Adrenal gland (tissue), 12 donors: Measurements from ENCODE around the gene DIPK1C. TPM values are rescaled to one million over a fixed set of nuclear protein-coding genes. Genes with fewer than 3 reads are reported as not detected.

Source experiments
- DNase-seq, 7 donors: peaks; one replicate each; pipeline ENCODE4 v3.0.0-alpha.2; 2019 to 2020
- H3K27ac ChIP-seq, 5 donors: fragments of 200-600 bp; sonication (generic) in 4 of 5; 1 replicate in 3 of 5; 2 replicates in 2 of 5; pipeline versions ENCODE4 v1.5.1 to v1.8.0; 2016 to 2020; ENCODE audit warnings: mild to moderate bottlenecking in 1 of 5
- H3K27me3 ChIP-seq: fragments of 200-600 bp; 2 replicates; pipeline ENCODE4 v1.8.0; 2021
- H3K36me3 ChIP-seq, 2 donors: fragments of 200-600 bp; replicated peaks in 1 of 2; 1 replicate in 1 of 2; 2 replicates in 1 of 2; pipeline versions ENCODE4 v1.5.1 to v1.8.0; 2018 to 2022
- H3K4me1 ChIP-seq, 2 donors: fragments of 200-600 bp; replicated peaks in 1 of 2; 1 replicate in 1 of 2; 2 replicates in 1 of 2; pipeline versions ENCODE4 v1.5.1 to v1.8.0; 2018 to 2021
- H3K4me3 ChIP-seq, 4 donors: fragments of 200-600 bp; sonication (generic) in 3 of 4; one replicate each; pipeline ENCODE4 v1.5.1; 2016 to 2018
- H3K9me3 ChIP-seq, 3 donors: fragments of 200-600 bp; sonication (generic) in 1 of 3; replicated peaks in 1 of 3; 1 replicate in 2 of 3; 2 replicates in 1 of 3; pipeline versions ENCODE4 v1.5.1 to v1.8.0; 2016 to 2021
- POLR2A ChIP-seq, 2 donors: fragments of 450-650 bp; IDR thresholded peaks; one replicate each; pipeline ENCODE4 v1.6.1; 2017; ENCODE audit warnings: antibody characterized with exemption in 2 of 2, mild to moderate bottlenecking in 2 of 2, moderate library complexity in 1 of 2
- WGBS, 4 donors: extraction: QIAGEN DNeasy Blood & Tissue Kit in 2 of 4; methylation state at CpG; one replicate each; pipeline versions ENCODE4 v1.1.5 to v1.1.7; 2013 to 2017; 5-methylcytosine and 5-hydroxymethylcytosine counted together
- intact Hi-C, 2 donors: fragments of 100-400 bp; cut with DNase I; formaldehyde crosslinking; loops; one replicate each; pipeline versions ENCODE4 v1.14.1 to v1.15.0; 2022 to 2023
- polyA plus RNA-seq, 3 donors: library from polyadenylated mRNA; stranded (reverse); fragments of 200-250 nt in 2 of 3; fragments of 350-450 nt in 1 of 3; fragmentation: Illumina TruSeq in 1 of 3; extraction: RNeasy Lipid Tissue Mini Kit (QIAGEN cat#74804) in 1 of 3; gene quantifications; one replicate each; pipeline ENCODE4 v1.2.3, GENCODE V29; 2013 to 2014
- total RNA-seq, 9 donors: library from RNA; depleted of rRNA in 4 of 9; stranded (reverse); fragments of >200 nt in 4 of 9; fragments of 120-200 nt in 1 of 9; fragmentation: NEBNext Ultra II Directional in 1 of 9; extraction: Animal tissue kit (Norgen Biotek cat#: 25700) in 1 of 9; gene quantifications; one replicate each; pipeline versions ENCODE4 v1.1.0 to v1.2.4, GENCODE V29; 2013 to 2023
- TF ChIP-seq, protein P1 (sequence below), 6 experiments: fragments of 450-650 bp in 4 of 6; fragments of 200-600 bp in 2 of 6; sonication (generic) in 1 of 6; IDR thresholded peaks; 1 replicate in 5 of 6; 2 replicates in 1 of 6; pipeline versions ENCODE4 v1.5.1 to v1.8.0; 2016 to 2021; ENCODE audit warnings: antibody characterized with exemption in 6 of 6, mild to moderate bottlenecking in 2 of 6, moderate library complexity in 1 of 6
- donor health status: healthy with polysubstance abuse.
- donor health status: Bipolar disorder and iron deficiency.
- donor health status: DM: yes; HTN: yes; CAD: no.
- donor health status: DM: no; HTN: no; CAD: no.
- donor health status: DM: no; HTN: no; CAD: no.
- donor health status: DM: yes; HTN: yes; CAD: no.

DIPK1C gene
- total and polyA plus RNA-seq, 12 donors = 0.17 to 0.37 (median 0.22) TPM; not detected in 9

DNA sequence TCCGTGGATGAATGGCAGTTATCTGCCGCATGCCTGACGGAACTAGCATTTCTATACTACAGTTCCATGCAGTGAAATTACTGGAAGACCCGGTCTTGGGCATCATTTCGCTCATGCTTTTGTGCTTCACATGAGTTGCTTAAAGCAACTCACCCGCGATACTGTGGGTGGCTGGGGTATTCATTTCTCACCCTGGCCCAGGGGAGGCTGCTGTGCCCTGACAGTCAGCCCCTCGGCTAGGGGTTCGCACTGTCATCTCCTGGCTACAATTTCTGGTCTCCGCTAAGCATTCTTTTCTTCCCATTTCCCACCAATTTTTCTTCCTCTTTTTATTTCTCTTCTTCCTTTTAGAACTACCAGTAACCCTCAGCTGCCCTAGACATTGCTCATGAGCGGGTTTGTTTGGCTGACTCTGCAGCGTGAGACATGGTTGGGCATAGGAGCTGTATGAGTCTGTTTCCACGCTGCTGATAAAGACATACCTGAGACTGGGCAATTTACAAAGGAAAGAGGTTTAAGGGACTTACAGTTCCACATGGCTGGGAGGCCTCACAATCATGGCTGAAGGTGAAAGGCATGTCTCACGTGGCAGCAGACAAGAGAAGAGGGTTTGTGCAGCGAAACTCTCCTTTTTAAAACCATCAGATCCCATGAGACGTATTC lies 22.5 kb upstream of the DIPK1C start:
- 80 to 87% (median 85%) methylated on average over 15 to 16 of the region's 16 CpGs for WGBS, 4 donors
- Histone ChIP-seq H3K27me3 (no peaks in the 10 kb centered on the region), H3K27ac (peak overlapping the region in 1 of 5 donors; percentile 22), H3K9me3 (no peaks in the 10 kb centered on the region), H3K4me3 (no peak overlapping the region), H3K4me1 (no peaks in the 10 kb centered on the region), H3K36me3 (no peaks in the 10 kb centered on the region)
- intact Hi-C loops = loop anchor here in 1 of 2 donors (10.0 kb wide), 1 partner anchor 125 kb away; no protein-coding TSS in a partner anchor
- no peak for TF ChIP-seq POLR2A (IDR thresholded peaks at IDR 0.05)
- TF ChIP-seq, protein P1, sequence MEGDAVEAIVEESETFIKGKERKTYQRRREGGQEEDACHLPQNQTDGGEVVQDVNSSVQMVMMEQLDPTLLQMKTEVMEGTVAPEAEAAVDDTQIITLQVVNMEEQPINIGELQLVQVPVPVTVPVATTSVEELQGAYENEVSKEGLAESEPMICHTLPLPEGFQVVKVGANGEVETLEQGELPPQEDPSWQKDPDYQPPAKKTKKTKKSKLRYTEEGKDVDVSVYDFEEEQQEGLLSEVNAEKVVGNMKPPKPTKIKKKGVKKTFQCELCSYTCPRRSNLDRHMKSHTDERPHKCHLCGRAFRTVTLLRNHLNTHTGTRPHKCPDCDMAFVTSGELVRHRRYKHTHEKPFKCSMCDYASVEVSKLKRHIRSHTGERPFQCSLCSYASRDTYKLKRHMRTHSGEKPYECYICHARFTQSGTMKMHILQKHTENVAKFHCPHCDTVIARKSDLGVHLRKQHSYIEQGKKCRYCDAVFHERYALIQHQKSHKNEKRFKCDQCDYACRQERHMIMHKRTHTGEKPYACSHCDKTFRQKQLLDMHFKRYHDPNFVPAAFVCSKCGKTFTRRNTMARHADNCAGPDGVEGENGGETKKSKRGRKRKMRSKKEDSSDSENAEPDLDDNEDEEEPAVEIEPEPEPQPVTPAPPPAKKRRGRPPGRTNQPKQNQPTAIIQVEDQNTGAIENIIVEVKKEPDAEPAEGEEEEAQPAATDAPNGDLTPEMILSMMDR (IDR thresholded peaks at IDR 0.05) = no peak
- peak in 1 of 7 donors; percentile 34 for DNase-seq

DNA sequence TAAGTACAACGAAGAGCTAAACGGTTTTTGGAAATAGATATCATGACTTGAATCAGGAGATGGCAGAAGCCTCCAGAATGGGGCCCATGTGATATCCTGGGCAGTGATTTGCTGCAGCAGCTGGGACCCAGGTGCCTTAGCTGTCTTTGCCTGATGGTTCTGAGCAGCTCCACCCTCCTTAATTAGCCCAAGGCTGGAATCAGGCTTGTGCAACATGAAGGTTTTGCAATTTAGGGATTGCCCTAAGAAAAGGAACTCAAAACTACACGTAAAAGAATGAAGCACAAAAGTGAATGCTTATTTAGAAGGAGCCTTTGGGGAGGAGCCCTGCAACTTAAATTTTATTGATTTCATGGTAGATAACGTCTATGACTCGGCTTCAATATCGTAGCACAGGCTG lies 21.8 kb upstream of the DIPK1C start:
- peak in 1 of 7 donors; percentile 25 for DNase-seq
- intact Hi-C loops = loop anchor here in 1 of 2 donors (10.0 kb wide), 1 partner anchor 124 kb away; no protein-coding TSS in a partner anchor
- H3K4me3 ChIP-seq = no peak overlapping the region
- H3K27me3 ChIP-seq = no peaks in the 10 kb centered on the region
- H3K4me1 ChIP-seq = no peaks in the 10 kb centered on the region
- H3K9me3 ChIP-seq = no peaks in the 10 kb centered on the region
- no peak overlapping the region for H3K27ac ChIP-seq
- 64 to 79% (median 67%) methylated on average over 6 of the region's 6 CpGs for WGBS, 4 donors
- TF ChIP-seq, protein P1 (IDR thresholded peaks at IDR 0.05) = no peak
- TF ChIP-seq POLR2A (IDR thresholded peaks at IDR 0.05) = no peak
- H3K36me3 ChIP-seq = no peaks in the 10 kb centered on the region

DNA sequence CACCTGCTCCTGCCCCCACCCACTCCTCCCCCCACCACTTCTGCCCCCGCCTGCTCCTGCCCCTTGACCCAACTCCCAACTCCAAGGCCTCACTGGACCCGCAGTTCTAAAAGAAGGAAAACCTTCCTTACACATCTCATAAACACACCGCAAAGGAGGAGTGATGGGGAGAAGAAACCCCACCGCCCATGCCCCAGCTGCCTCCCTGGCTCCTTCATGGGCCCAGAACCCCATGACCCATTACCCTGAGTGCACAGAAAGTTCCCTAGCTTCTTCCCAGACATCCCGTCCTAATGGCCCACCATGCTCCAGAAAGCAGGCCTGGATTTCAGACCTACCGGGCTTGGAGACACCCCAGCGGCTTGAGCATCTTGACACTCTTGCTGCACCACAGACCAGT lies 21.2 kb upstream of the DIPK1C start:
- WGBS, 4 donors = 85 to 97% (median 90%) methylated on average over 5 to 7 of the region's 7 CpGs
- no peak overlapping the region for H3K27ac ChIP-seq
- H3K27me3 ChIP-seq = no peaks in the 10 kb centered on the region
- H3K9me3 ChIP-seq = no peaks in the 10 kb centered on the region
- TF ChIP-seq, protein P1 (IDR thresholded peaks at IDR 0.05) = no peak
- intact Hi-C loops = loop anchor here in 1 of 2 donors (10.0 kb wide), 1 partner anchor 124 kb away; no protein-coding TSS in a partner anchor
- H3K4me3 ChIP-seq = no peak overlapping the region
- peak in 1 of 7 donors; percentile 27 for DNase-seq
- no peaks in the 10 kb centered on the region for H3K4me1 ChIP-seq
- no peaks in the 10 kb centered on the region for H3K36me3 ChIP-seq

DNA sequence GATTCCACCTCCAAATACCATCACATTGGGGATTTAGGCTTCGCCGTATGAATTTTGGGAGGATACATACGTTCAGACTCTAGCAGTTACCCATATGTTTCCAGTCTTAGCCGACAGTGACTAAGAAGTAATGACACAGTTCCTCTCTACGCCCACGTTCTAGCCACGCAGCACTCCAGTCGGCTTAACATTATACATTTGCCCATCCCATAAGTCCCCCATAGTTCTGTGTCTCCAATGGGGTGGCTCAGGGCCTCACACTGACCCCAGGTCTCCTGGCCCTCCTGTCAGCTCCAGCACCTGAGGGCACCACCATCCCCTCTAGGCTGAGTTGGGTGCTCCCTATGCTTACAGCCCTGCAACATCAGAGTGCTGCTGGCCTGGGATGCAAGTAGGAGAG lies 20.7 kb upstream of the DIPK1C start:
- intact Hi-C loops = loop anchor here in 1 of 2 donors (10.0 kb wide), 1 partner anchor 123 kb away; no protein-coding TSS in a partner anchor
- H3K4me3 ChIP-seq = no peak overlapping the region
- WGBS, 4 donors = 77 to 91% (median 80%) methylated on average over 8 of the region's 8 CpGs
- no peaks in the 10 kb centered on the region for H3K4me1 ChIP-seq
- H3K36me3 ChIP-seq = no peaks in the 10 kb centered on the region
- peak in 1 of 7 donors; percentile 25 for DNase-seq
- H3K27ac ChIP-seq = no peak overlapping the region
- TF ChIP-seq, protein P1 (IDR thresholded peaks at IDR 0.05) = no peak
- TF ChIP-seq POLR2A (IDR thresholded peaks at IDR 0.05) = no peak
- H3K27me3 ChIP-seq = no peaks in the 10 kb centered on the region
- H3K9me3 ChIP-seq = no peaks in the 10 kb centered on the region
